ENCODE results near the gene SULT1A3.
"Not testable (repeated sequence)": the region's sequence is repeated elsewhere in the genome, so short reads cannot be mapped to it uniquely, and the experiment has no call there.

Gene SULT1A3

DNA sequence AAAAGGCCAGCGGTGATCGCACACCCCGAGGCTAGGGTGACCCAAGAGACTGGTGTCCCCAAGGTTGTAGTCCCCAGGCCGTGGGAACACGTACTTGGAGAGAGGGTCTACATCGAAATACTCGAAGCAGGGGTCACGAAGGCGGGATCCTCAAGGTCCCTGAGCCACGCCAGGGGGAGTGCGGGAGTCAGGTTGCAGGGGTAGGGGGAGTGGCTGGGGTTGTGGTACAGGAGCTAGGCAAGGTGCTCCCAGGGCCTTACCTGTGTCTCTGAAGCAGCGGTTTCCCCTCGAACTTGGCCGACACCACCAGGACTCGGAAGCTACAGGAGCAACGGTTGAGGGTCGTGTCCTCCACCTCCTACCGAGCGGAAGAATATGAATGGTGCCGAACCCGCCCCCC, 6.0 kb upstream of the SULT1A3 start:
- not testable (repeated sequence) for H3K27me3 Mint-ChIP-seq; DNase-seq (ENCODE audit: low spot score in 2 of 2); H3K36me3 Mint-ChIP-seq (ENCODE audit: insufficient read depth); H3K4me1 Mint-ChIP-seq; H3K4me3 Mint-ChIP-seq; H3K27ac Mint-ChIP-seq (ENCODE audit: low read depth); H3K9me3 Mint-ChIP-seq
- ATAC-seq (replicated peaks; ENCODE audit: extremely low read depth, poor library complexity, severe bottlenecking), result peak; percentile 11

DNA sequence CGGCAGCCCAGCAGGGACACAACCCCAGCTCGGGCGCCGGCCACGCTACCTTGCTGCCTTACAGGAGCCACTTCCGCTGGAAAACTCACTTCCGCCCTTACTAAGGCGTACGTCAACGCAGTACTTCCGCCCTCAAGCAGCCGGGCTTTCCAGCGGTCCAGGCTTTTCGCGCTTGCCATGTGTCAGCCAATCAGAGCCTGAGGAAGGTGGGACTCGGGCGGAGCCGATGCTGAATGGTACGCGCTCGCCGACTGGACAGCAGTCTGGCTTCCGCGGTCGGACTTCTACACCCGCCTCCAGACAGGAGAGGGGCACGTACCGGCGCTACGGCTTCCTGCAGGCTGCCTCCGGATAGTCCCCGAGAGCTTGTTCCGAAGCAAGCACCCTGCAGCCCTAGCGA, 5.4 kb upstream of the SULT1A3 start, which contains the start of the genes BOLA2B and SLX1A:
BOLA2B (minus strand) TSS at position 52 of the 400 bp plus-strand sequence. CDS start 71 bp downstream, outside the sequence.
SLX1A (plus strand) TSS at position 261 of the 400 bp plus-strand sequence. CDS start 210 bp downstream, outside the sequence.
- H3K36me3 Mint-ChIP-seq (ENCODE audit: insufficient read depth); H3K27me3 Mint-ChIP-seq; DNase-seq (ENCODE audit: low spot score in 2 of 2); H3K4me1 Mint-ChIP-seq; H3K27ac Mint-ChIP-seq (ENCODE audit: low read depth); H3K9me3 Mint-ChIP-seq; H3K4me3 Mint-ChIP-seq: not testable (repeated sequence)
- peak; percentile 93 for ATAC-seq (replicated peaks; ENCODE audit: extremely low read depth, poor library complexity, severe bottlenecking)

DNA sequence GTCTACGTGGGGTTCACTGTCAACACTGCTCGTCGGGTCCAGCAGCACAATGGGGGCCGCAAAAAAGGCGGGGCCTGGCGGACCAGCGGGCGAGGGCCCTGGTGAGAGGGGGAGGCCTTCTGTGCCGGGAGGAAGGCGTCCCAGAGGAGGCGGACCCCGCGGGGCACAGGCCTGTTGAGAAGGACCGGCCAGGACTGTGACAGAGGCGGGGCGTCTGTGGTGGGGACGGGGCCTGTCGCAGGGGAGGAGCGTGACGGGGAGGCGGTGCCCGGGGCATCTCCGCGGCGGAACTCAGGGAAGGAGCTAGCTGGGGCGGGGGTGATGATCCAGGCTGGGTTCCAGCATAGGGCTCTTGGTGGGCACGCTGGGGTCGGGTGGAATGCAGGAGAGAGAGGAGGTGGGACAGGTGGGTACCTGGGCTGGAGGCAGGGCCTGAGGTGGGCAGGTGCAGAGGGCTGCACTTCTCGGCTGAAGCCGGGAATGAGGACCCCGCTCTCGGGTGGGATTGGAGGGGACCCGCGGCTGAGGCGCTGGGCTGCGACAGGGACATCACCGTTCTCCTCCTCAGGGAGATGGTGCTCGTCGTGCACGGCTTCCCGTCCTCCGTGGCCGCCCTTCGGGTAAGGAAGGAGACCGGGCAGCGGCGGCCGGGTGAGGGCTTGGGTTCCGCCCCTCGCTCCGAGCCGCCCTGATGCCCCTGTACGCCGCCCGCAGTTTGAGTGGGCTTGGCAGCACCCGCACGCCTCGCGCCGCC, 4.7 kb upstream of the SULT1A3 start:
- ATAC-seq (replicated peaks; ENCODE audit: extremely low read depth, poor library complexity, severe bottlenecking) (peak; percentile 73), DNase-seq (ENCODE audit: low spot score in 2 of 2) (peak; percentile 11 to 20)
- H3K9me3 Mint-ChIP-seq; H3K27ac Mint-ChIP-seq (ENCODE audit: low read depth); H3K36me3 Mint-ChIP-seq (ENCODE audit: insufficient read depth); H3K27me3 Mint-ChIP-seq; H3K4me3 Mint-ChIP-seq; H3K4me1 Mint-ChIP-seq: not testable (repeated sequence)

GRCh38 chr16:30197001-30197400, 2.1 kb upstream of the SULT1A3 start:
- not testable (repeated sequence) for H3K4me3 Mint-ChIP-seq; ATAC-seq (replicated peaks; ENCODE audit: extremely low read depth, poor library complexity, severe bottlenecking); H3K27me3 Mint-ChIP-seq; H3K4me1 Mint-ChIP-seq; H3K9me3 Mint-ChIP-seq; H3K36me3 Mint-ChIP-seq (ENCODE audit: insufficient read depth); H3K27ac Mint-ChIP-seq (ENCODE audit: low read depth)
- peak in 1 of 2 donors; percentile 12 for DNase-seq (ENCODE audit: low spot score in 2 of 2)

- not testable (repeated sequence) for H3K27me3 Mint-ChIP-seq; H3K4me1 Mint-ChIP-seq; H3K36me3 Mint-ChIP-seq (ENCODE audit: insufficient read depth); H3K27ac Mint-ChIP-seq (ENCODE audit: low read depth); H3K9me3 Mint-ChIP-seq; DNase-seq (ENCODE audit: low spot score in 2 of 2); H3K4me3 Mint-ChIP-seq; ATAC-seq (replicated peaks; ENCODE audit: extremely low read depth, poor library complexity, severe bottlenecking)
Observed at GRCh38 chr16:30199608-30200343, 721 bp downstream of the SULT1A3 start.

GRCh38 chr16:30205541-30206236, 6.6 kb downstream of the SULT1A3 start:
- ATAC-seq (replicated peaks; ENCODE audit: extremely low read depth, poor library complexity, severe bottlenecking), result peak; percentile 61
- DNase-seq (ENCODE audit: low spot score in 2 of 2), result peak in 1 of 2 donors; percentile 8
- not testable (repeated sequence) for H3K27ac Mint-ChIP-seq (ENCODE audit: low read depth); H3K4me1 Mint-ChIP-seq; H3K4me3 Mint-ChIP-seq; H3K36me3 Mint-ChIP-seq (ENCODE audit: insufficient read depth); H3K9me3 Mint-ChIP-seq; H3K27me3 Mint-ChIP-seq

DNA sequence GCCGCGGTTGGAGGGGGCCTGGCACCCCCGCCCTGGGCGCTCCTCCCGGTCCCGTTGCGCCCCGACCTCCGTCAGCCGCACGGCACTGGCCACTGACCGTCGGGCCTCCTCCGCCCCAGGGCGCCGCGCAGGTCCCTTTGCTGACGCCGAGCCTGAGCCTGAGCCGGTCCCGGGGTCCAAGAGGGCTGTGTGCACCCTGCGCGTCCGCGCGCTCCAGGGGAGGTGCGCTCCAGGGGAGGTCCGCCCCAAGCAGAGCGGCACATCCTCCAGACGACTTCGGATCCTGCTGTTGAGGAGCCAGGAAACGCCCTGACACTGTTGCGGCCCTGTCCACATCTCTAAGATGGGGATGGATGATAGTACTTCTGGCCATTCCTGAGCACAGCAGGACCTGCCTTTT, 7.2 kb downstream of the SULT1A3 start:
- H3K27ac Mint-ChIP-seq (ENCODE audit: low read depth); H3K4me1 Mint-ChIP-seq; H3K4me3 Mint-ChIP-seq; H3K9me3 Mint-ChIP-seq; H3K36me3 Mint-ChIP-seq (ENCODE audit: insufficient read depth); H3K27me3 Mint-ChIP-seq; DNase-seq (ENCODE audit: low spot score in 2 of 2): not testable (repeated sequence)
- peak; percentile 57 for ATAC-seq (replicated peaks; ENCODE audit: extremely low read depth, poor library complexity, severe bottlenecking)

DNA sequence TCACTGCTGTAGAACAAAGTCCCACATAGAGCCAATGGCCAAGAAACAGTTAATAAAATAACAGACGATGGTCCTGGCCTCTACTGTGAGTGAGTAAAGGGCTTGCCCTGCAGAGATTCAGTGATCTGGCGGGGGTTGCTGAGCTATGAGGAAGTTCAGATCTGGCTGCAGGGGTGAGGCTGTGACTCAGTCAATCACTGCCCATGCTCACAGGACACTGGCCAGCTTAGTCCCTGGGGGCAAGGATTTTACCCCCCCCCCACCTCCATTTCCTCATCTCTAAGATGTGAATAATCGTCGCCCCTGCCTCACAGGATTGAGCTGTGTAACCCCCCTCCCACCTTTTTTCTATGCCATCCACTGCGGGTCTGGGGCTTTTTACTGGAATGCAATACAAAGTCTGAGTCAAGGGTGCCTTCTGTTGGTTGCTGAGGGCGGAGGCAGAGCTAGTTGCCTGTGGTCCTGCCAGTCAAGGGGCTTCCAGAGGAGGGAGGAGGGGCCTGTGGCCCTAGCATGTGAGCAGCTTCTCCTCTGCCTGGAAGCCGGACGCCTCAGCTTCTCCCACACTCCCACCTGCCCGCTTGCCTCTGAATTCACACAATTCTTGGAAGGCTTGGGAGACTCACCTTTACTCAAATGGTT, 8.1 kb downstream of the SULT1A3 start:
- H3K4me3 Mint-ChIP-seq; H3K36me3 Mint-ChIP-seq (ENCODE audit: insufficient read depth); H3K27me3 Mint-ChIP-seq; H3K4me1 Mint-ChIP-seq; H3K27ac Mint-ChIP-seq (ENCODE audit: low read depth); H3K9me3 Mint-ChIP-seq; DNase-seq (ENCODE audit: low spot score in 2 of 2); ATAC-seq (replicated peaks; ENCODE audit: extremely low read depth, poor library complexity, severe bottlenecking): not testable (repeated sequence)

DNA sequence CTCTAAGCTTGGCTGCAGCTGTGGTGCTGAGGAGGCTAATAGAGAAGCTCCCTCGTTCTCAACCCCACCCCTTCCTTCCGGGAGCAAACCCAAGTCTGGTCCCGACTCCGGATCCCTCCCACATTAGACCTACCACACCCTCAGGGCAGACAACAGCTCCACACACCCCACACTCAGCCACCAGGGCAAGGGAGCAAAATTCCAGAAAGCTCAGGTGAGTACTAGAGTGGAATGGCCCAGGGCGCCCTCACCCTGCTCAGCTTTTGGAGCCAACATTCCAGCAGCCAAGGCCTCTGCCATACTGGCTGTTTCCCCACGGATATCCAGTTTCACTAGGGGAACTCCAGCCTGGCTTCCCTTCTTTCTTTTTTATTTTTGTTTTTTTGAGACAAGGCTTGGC, 10.0 kb downstream of the SULT1A3 start:
- H3K4me1 Mint-ChIP-seq; H3K36me3 Mint-ChIP-seq (ENCODE audit: insufficient read depth); H3K27me3 Mint-ChIP-seq; H3K9me3 Mint-ChIP-seq; H3K27ac Mint-ChIP-seq (ENCODE audit: low read depth): not testable (repeated sequence)
- DNase-seq (ENCODE audit: low spot score in 2 of 2), result peak; percentile 11 to 40
- H3K4me3 Mint-ChIP-seq, result peak overlapping the region; percentile 38
- ATAC-seq (replicated peaks; ENCODE audit: extremely low read depth, poor library complexity, severe bottlenecking), result peak; percentile 64

DNA sequence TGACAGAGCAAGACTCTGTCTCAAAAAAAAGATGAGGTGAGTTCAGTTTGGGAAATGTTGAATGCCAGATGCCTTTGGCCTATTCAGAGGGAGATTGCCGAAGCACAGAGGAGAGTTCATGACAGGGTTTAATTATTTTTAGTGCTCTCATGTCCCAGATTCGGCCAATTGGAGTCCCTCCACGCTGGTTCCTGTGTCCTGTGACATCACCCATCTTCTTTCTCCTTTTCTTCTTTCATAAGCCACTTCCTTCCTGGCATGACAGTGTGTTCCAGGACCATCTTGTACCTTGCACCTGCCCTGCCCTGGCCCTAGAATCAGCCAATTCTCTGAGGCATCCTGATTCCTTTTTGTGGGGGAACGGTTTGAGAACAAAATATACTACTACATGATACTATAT, 12.4 kb downstream of the SULT1A3 start:
- not testable (repeated sequence) for H3K36me3 Mint-ChIP-seq (ENCODE audit: insufficient read depth); H3K27me3 Mint-ChIP-seq; H3K9me3 Mint-ChIP-seq; H3K4me3 Mint-ChIP-seq; H3K27ac Mint-ChIP-seq (ENCODE audit: low read depth); H3K4me1 Mint-ChIP-seq; DNase-seq (ENCODE audit: low spot score in 2 of 2)
- ATAC-seq (replicated peaks; ENCODE audit: extremely low read depth, poor library complexity, severe bottlenecking), result peak; percentile 57

- H3K9me3 Mint-ChIP-seq; H3K27ac Mint-ChIP-seq (ENCODE audit: low read depth); H3K4me1 Mint-ChIP-seq; ATAC-seq (replicated peaks; ENCODE audit: extremely low read depth, poor library complexity, severe bottlenecking); H3K27me3 Mint-ChIP-seq; H3K4me3 Mint-ChIP-seq; H3K36me3 Mint-ChIP-seq (ENCODE audit: insufficient read depth): not testable (repeated sequence)
- DNase-seq (ENCODE audit: low spot score in 2 of 2), result peak in 1 of 2 donors; percentile 13
Observed at GRCh38 chr16:30217082-30217481, 18.0 kb downstream of the SULT1A3 start.

DNA sequence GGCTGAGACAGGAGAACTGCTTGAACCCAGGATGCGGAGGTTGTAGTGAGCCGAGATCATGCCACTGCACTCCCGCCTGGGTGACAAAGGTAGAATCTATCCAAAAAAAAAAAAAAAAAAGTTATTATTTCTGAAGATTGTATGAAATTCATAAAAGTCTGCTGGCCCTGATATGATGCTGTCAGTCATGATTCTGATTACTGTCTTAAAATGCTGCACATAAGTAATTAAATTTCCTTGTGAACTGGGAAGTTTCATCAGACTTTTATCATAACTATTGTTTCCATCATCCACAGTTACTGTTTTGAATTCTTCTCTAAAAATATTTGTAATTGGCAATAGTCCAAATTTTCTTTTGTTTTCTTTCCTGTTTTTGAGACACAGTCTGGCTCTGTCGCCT, 49.3 kb downstream of the SULT1A3 start, which contains the start of gene NPIPB13:
NPIPB13 (minus strand) TSS at position 101 of the 400 bp plus-strand sequence. CDS start 2,906 bp downstream, outside the sequence.
- H3K4me3 Mint-ChIP-seq; H3K36me3 Mint-ChIP-seq (ENCODE audit: insufficient read depth); ATAC-seq (replicated peaks; ENCODE audit: extremely low read depth, poor library complexity, severe bottlenecking); H3K9me3 Mint-ChIP-seq; H3K4me1 Mint-ChIP-seq; H3K27ac Mint-ChIP-seq (ENCODE audit: low read depth); H3K27me3 Mint-ChIP-seq; DNase-seq (ENCODE audit: low spot score in 2 of 2): not testable (repeated sequence)
